COLO668 (cell line): ENCODE results near the gene SLC17A3.

Source experiments
- DNase-seq: peaks from one replicate; lab custom pipeline; 2025; ENCODE audit not compliant: unreplicated experiment; lab: John Stamatoyannopoulos, UW

SLC17A3 gene

DNA sequence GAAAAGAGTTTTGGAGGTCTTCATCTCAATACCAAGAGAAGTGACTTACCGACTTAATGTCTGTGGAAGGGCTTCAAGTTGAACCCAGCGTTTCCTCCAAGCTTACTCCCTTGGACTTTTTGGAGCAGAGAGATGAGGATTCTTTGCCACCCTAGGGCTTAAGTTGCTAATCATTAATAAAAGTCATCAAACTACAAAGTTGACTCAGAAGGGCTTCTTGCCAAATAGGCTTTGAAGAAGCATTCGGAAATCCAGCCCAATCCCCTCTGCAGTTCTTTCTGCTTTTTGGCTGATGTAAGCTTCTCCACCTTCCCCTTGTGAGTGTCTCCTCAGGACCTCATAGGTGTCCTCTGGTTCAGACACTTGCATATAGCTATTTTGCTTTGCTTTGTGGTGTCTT, at the start of gene SLC17A3:
TSS of gene SLC17A3 (minus strand) at position 126 of the 400 bp plus-strand sequence. CDS start 5,856 bp downstream, outside the sequence.
- no peak for DNase-seq

GRCh38 chr6:25922301-25922700, 48.3 kb upstream of the SLC17A3 start:
- no peak for DNase-seq

GRCh38 chr6:25921525-25922203, 47.6 kb upstream of the SLC17A3 start:
- no peak for DNase-seq

GRCh38 chr6:25919657-25920056, 45.6 kb upstream of the SLC17A3 start:
- DNase-seq, result no peak

DNA sequence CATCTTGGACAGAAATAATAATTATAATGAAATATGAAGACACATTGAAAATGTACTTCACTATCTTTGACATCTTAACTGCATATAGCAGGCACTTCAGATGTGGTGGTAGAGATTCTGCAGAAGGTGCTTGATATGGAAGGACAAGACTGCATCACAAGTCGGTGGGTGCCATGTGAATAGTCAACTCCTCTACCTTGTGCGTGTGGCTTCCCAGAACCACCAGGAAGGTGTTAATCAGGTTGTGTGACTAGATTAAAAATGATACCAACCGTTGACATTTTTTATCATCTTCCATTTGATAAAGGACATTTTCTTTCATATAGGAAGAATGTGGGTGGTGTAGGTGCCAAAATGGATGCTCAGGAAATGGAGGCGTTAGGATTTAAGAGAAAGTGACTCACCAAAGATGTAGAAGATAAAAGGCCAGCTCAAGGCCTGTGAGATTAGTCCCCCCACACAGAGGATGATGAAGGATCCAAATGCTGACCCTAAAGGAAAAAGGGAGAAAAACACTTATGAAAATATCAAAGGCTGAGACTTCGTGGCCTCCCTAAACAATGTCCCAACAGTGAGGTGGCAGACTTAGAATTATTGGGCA, 44.1 kb upstream of the SLC17A3 start:
- DNase-seq, result no peak

GRCh38 chr6:25916789-25917490, 42.9 kb upstream of the SLC17A3 start:
- DNase-seq, result no peak

DNA sequence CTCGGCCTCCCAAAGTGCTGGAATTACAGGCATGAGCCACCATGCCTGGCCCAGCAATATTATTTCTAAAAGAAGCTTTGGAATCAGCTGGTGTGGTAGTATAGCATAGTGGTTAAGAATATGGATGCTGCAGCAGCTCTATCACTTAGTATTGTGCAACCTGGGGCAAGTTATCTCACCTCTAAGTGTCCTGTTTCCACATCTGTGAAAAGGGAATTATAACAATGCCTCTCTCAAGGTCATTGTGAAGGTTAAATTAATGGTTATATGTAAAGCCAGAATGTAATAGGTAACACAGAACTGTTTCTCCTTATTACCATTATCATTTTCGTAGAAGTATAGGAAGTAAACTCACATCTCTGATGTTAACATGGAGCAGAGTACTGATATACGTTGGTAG, 42.3 kb upstream of the SLC17A3 start:
- no peak for DNase-seq

DNA sequence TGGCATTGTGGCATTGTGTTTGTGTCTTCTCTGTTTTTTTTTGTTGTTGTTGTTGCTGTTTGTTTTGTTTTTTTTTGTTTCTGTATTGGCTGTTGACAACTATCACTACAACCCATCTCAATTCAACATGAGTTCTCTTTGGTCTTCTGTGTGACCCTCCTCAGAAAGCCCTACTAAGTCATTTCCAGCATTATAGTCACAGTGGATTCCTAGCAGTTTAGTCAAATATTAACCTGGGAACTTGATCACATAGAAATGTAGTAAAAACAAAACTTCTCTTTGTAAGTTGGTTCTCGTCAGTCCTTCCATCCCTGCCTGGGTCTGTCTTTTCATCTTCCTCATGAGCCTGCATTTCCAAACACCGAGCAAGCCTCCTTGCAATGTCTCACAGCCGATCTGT, 39.7 kb upstream of the SLC17A3 start:
- no peak for DNase-seq

DNA sequence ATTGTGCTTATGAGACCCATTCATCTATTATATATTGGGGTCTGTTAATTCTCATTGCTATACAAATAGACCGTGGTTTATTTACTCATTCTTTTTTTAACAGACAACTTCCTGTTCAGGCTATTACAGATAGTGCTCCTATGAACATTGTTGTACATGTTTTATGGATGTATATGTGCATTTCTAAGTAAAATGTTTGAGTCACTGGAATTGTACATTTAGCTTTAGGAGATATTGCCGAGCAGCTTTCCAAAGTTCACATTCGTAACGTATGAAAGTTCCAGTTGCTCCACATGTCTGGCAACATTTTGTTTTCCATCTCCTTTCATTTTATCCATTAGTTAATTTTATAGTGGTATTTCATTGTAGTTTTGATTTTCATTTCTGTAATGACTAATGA, 37.3 kb upstream of the SLC17A3 start:
- DNase-seq, result no peak

- DNase-seq, result no peak
Observed at GRCh38 chr6:25907475-25908014, 33.5 kb upstream of the SLC17A3 start.

DNA sequence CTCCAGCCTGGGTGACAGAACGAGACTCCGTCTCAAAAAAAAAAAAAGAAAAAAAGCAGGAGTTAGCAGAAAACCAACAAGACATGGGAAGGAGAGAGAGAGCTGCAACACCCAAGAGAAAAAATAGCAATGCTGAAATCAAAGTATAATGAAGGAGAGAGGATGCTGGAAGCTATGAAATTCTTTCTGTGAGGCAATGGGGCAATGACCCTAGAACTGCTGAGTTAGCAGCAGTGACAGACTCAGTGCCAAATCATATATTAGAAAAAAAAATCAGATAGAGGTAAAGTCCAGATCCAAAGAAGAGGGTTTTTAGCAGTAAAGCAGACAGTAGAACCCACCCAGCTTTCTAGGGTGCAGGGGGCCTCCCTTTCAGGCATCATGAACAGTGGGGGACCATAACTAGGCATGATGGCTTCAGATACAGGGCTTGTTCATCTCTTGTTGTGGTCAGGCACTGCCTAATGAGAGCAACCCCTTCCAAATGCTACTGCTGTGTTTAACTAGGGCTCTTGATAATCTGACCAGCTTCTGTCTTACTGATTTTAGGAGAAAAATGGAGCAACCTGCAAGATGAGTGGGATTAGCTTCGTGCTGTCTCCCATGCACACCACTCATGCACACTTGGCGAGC, 29.5 kb upstream of the SLC17A3 start:
- DNase-seq, result no peak

- DNase-seq, result no peak
Observed at GRCh38 chr6:25902071-25902470, 28.0 kb upstream of the SLC17A3 start.

GRCh38 chr6:25900843-25901242, 26.8 kb upstream of the SLC17A3 start:
- DNase-seq, result no peak

GRCh38 chr6:25899580-25900408, 25.8 kb upstream of the SLC17A3 start:
- DNase-seq, result no peak

DNA sequence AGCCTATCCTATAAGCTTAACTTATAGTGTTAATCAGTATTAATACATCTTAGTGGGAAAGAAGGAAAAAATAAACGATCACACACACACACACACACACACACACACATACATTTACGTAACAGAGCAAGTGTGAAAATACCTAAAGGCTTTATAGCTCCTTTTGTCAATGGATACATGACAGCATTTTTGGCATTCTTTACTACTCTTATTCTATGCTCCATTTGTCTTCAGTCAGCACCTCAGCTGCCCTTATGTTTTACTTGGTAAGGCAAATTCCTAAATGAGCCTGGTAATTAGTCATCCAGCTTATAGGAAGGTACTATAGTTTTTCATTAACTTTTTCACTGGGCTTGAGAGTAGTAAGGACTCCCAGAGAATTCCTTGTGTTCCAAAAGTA, 25.1 kb upstream of the SLC17A3 start:
- DNase-seq, result no peak

DNA sequence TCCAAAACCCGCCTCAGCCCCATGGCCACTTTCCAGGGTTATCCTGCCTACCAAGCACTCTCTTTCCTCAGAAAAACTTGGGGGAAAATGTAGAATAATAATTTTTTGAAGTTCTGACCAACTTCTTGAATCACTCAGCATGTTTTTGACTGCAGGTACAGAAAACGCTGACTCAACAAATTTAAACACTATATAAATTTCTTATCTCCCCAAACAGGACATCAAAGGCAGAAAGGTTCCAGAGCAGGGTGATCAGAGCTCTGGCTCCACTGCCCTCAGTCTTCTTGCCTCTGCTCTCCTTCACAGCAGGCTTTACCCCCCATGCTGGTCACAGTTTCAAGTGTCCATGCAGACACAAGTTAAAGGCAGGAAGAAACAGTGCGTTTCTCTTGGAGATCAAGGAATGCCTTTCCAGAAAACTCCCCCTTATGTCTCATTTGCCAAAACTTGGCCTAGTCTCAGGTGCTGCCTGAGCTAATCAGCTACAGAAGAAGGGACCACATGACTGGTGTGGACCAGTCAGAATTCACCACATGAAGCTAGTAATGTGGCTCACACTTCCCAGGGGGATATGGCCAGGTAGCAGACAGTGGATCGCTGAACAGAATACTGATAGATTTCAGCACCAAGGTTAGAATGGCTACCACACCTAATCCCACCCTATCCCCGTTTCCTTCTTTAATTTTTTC, 24.4 kb upstream of the SLC17A3 start:
- no peak for DNase-seq

- no peak for DNase-seq
Observed at GRCh38 chr6:25896252-25896651, 22.2 kb upstream of the SLC17A3 start.

GRCh38 chr6:25895771-25896170, 21.7 kb upstream of the SLC17A3 start:
- DNase-seq, result no peak

- DNase-seq, result no peak
Observed at GRCh38 chr6:25893778-25894177, 19.7 kb upstream of the SLC17A3 start.

GRCh38 chr6:25892877-25893276, 18.8 kb upstream of the SLC17A3 start:
- no peak for DNase-seq
